ENCODE data around the gene NKX6-1. TPM values are rescaled to one million over a fixed set of nuclear protein-coding genes. Genes with fewer than 3 reads are reported as not detected.
A peak's percentile ranks its signal among the peaks of the same experiment; 100 is the strongest.

The NKX6-1 gene
- total and polyA plus RNA-seq, 2 experiments from 2014 or later, result 0.11 TPM; not detected in 1

DNA sequence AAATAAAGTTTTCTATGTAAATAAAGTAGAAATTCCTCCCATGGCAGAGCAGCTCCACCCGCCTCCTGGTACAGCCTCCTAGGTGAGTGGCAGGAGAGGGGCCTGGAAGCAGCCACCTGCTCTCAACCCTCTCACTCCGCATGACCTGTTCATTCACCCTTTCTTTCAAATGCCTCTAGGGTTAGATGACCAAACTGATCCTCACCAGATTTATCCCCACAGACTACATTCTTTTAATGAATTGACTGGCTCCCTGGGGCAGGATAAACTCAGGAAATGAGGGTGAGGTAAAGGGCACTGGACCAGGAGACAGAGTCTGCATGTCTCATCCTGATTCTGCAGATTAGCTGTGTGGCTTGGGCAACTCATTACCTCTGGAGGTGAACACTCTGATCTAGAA lies 32.6 kb upstream of the NKX6-1 start:
- in situ Hi-C loops (cut with MboI), result no loop called here
- H3K27me3 ChIP-seq (replicated peaks; ENCODE audit: insufficient read depth), result no peaks in the 10 kb centered on the region
- H3K9me3 ChIP-seq (ENCODE audit: low read depth), result no peaks in the 10 kb centered on the region
- TF ChIP-seq EZH2phosphoT487 (IDR thresholded peaks at IDR 0.05; ENCODE audit: insufficient read depth, low read depth) (no peak), EZH2 (IDR thresholded peaks at IDR 0.05; ENCODE audit: insufficient read depth, poor library complexity, severe bottlenecking) (no peak)
- no peaks in the 10 kb centered on the region for H3K36me3 ChIP-seq (ENCODE audit: low read depth)
- H3K27ac ChIP-seq, result no peak overlapping the region
- H3K4me2 ChIP-seq (ENCODE audit: unreplicated experiment), result no peak overlapping the region
- WGBS, 2 experiments (ENCODE audit: low coverage in 1 of 2, low lambda C conversion rate in 2 of 2, missing lambda C conversion rate in 2 of 2), result 48% methylated on average over 2 of the region's 2 CpGs
- H2AFZ ChIP-seq, result no peak overlapping the region
- H3K9me2 ChIP-seq (ENCODE audit: insufficient read depth), result no peaks in the 10 kb centered on the region
- H4K20me1 ChIP-seq (ENCODE audit: insufficient read depth), result no peaks in the 10 kb centered on the region
- no peak for DNase-seq
- no peak overlapping the region for H3K9ac ChIP-seq
- no peaks in the 10 kb centered on the region for H3K79me2 ChIP-seq (ENCODE audit: insufficient read depth)
- no peaks in the 10 kb centered on the region for H3F3A ChIP-seq (ENCODE audit: insufficient read depth)
- no peak overlapping the region for H3K4me3 ChIP-seq
- H3K4me1 ChIP-seq (ENCODE audit: insufficient read depth), result no peaks in the 10 kb centered on the region

GRCh38 chr4:84530871-84531270 lies 31.8 kb upstream of the NKX6-1 start:
- Histone ChIP-seq H2AFZ (no peak overlapping the region), H3K9ac (no peak overlapping the region), H3K36me3 (ENCODE audit: low read depth) (no peaks in the 10 kb centered on the region), H3K79me2 (ENCODE audit: insufficient read depth) (no peaks in the 10 kb centered on the region), H3F3A (ENCODE audit: insufficient read depth) (no peaks in the 10 kb centered on the region), H3K27ac (no peak overlapping the region), H3K9me3 (ENCODE audit: low read depth) (no peaks in the 10 kb centered on the region), H3K9me2 (ENCODE audit: insufficient read depth) (no peaks in the 10 kb centered on the region), H3K27me3 (replicated peaks; ENCODE audit: insufficient read depth) (no peaks in the 10 kb centered on the region), H4K20me1 (ENCODE audit: insufficient read depth) (no peaks in the 10 kb centered on the region), H3K4me1 (ENCODE audit: insufficient read depth) (no peaks in the 10 kb centered on the region), H3K4me3 (no peak overlapping the region), H3K4me2 (ENCODE audit: unreplicated experiment) (no peak overlapping the region)
- in situ Hi-C loops (cut with MboI), result no loop called here
- no peak for TF ChIP-seq EZH2phosphoT487 (IDR thresholded peaks at IDR 0.05; ENCODE audit: insufficient read depth, low read depth)
- TF ChIP-seq EZH2 (IDR thresholded peaks at IDR 0.05; ENCODE audit: insufficient read depth, poor library complexity, severe bottlenecking), result no peak
- peak; percentile 34 for DNase-seq
- WGBS, 2 experiments (ENCODE audit: low coverage in 1 of 2, low lambda C conversion rate in 2 of 2, missing lambda C conversion rate in 2 of 2), result 73 to 86% methylated on average over 1 of the region's 1 CpG

DNA sequence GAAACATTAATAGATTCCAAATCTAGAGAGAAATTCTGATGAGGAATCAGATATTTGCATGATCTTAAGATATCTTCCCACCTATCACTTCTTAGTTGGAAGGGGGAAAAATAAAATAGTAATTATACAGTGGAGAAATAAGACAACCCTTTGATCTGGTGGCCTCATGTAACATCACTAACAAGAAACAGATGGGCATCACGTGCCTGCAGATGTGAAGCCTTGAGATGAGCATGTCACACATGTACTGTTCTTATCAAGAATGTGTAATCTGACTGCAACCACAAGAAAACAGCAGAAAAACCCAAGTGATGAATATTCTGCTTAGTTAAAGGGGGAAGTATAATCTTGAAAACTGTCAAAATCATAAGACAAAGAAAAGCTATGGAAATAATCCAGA lies 31.4 kb upstream of the NKX6-1 start:
- Histone ChIP-seq H3F3A (ENCODE audit: insufficient read depth) (no peaks in the 10 kb centered on the region), H3K36me3 (ENCODE audit: low read depth) (no peaks in the 10 kb centered on the region), H3K79me2 (ENCODE audit: insufficient read depth) (no peaks in the 10 kb centered on the region), H3K4me1 (ENCODE audit: insufficient read depth) (no peaks in the 10 kb centered on the region), H3K27ac (no peak overlapping the region), H3K9me3 (ENCODE audit: low read depth) (no peaks in the 10 kb centered on the region), H4K20me1 (ENCODE audit: insufficient read depth) (no peaks in the 10 kb centered on the region), H3K27me3 (replicated peaks; ENCODE audit: insufficient read depth) (no peaks in the 10 kb centered on the region), H3K9me2 (ENCODE audit: insufficient read depth) (no peaks in the 10 kb centered on the region), H3K4me2 (ENCODE audit: unreplicated experiment) (no peak overlapping the region), H2AFZ (no peak overlapping the region), H3K4me3 (no peak overlapping the region), H3K9ac (no peak overlapping the region)
- WGBS, 2 experiments (ENCODE audit: low coverage in 1 of 2, low lambda C conversion rate in 2 of 2, missing lambda C conversion rate in 2 of 2), result 0% methylated on average over 1 of the region's 1 CpG
- DNase-seq, result peak; percentile 14
- TF ChIP-seq EZH2 (IDR thresholded peaks at IDR 0.05; ENCODE audit: insufficient read depth, poor library complexity, severe bottlenecking), result no peak
- in situ Hi-C loops (cut with MboI), result no loop called here

DNA sequence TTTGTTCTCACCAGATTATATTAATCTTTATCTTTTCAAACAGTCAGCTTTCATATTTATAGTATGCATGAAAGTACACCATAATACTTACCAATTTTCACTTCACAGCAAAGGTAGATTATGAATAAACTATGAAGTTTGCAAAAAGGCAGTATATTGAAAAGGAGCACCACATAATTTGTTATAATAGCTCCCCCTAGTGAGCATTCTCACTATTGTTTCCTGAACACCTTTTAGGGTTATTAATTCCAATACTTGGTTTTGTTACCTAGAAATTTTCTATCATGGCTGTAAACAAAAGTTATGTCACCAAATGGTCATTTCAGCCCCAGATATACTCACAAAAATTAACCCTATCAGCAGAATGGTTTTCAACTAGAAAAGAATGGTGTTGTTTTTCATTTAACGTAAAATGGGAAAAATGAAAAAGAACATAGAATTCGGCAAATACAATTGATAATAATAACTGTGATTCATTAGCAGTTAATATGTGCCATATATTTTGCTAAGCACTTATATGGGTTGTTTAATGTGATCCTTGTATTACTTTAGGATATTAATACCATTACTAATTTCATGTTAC lies 30.2 kb upstream of the NKX6-1 start:
- H3K9me2 ChIP-seq (ENCODE audit: insufficient read depth), result no peaks in the 10 kb centered on the region
- in situ Hi-C loops (cut with MboI), result no loop called here
- H3K79me2 ChIP-seq (ENCODE audit: insufficient read depth), result no peaks in the 10 kb centered on the region
- no peak overlapping the region for H3K4me2 ChIP-seq (ENCODE audit: unreplicated experiment)
- TF ChIP-seq EZH2phosphoT487 (IDR thresholded peaks at IDR 0.05; ENCODE audit: insufficient read depth, low read depth), result no peak
- TF ChIP-seq EZH2 (IDR thresholded peaks at IDR 0.05; ENCODE audit: insufficient read depth, poor library complexity, severe bottlenecking), result no peak
- peak; percentile 53 for DNase-seq
- no peaks in the 10 kb centered on the region for H3K4me1 ChIP-seq (ENCODE audit: insufficient read depth)
- 93 to 95% methylated on average over 2 of the region's 2 CpGs for WGBS, 2 experiments (ENCODE audit: low coverage in 1 of 2, low lambda C conversion rate in 2 of 2, missing lambda C conversion rate in 2 of 2)
- no peaks in the 10 kb centered on the region for H3F3A ChIP-seq (ENCODE audit: insufficient read depth)
- H3K9me3 ChIP-seq (ENCODE audit: low read depth), result no peaks in the 10 kb centered on the region
- no peaks in the 10 kb centered on the region for H3K36me3 ChIP-seq (ENCODE audit: low read depth)
- no peaks in the 10 kb centered on the region for H3K27me3 ChIP-seq (replicated peaks; ENCODE audit: insufficient read depth)
- no peak overlapping the region for H3K27ac ChIP-seq
- no peak overlapping the region for H3K9ac ChIP-seq
- H3K4me3 ChIP-seq, result no peak overlapping the region
- H2AFZ ChIP-seq, result no peak overlapping the region
- no peaks in the 10 kb centered on the region for H4K20me1 ChIP-seq (ENCODE audit: insufficient read depth)

- no peaks in the 10 kb centered on the region for H3K9me2 ChIP-seq (ENCODE audit: insufficient read depth)
- no peak overlapping the region for H3K9ac ChIP-seq
- H4K20me1 ChIP-seq (ENCODE audit: insufficient read depth), result no peaks in the 10 kb centered on the region
- in situ Hi-C loops (cut with MboI), result no loop called here
- no peaks in the 10 kb centered on the region for H3K4me1 ChIP-seq (ENCODE audit: insufficient read depth)
- H3K4me2 ChIP-seq (ENCODE audit: unreplicated experiment), result no peak overlapping the region
- no peak for TF ChIP-seq EZH2 (IDR thresholded peaks at IDR 0.05; ENCODE audit: insufficient read depth, poor library complexity, severe bottlenecking)
- TF ChIP-seq EZH2phosphoT487 (IDR thresholded peaks at IDR 0.05; ENCODE audit: insufficient read depth, low read depth), result no peak
- H3K79me2 ChIP-seq (ENCODE audit: insufficient read depth), result no peaks in the 10 kb centered on the region
- H3K36me3 ChIP-seq (ENCODE audit: low read depth), result no peaks in the 10 kb centered on the region
- H3K27ac ChIP-seq, result no peak overlapping the region
- H3K9me3 ChIP-seq (ENCODE audit: low read depth), result no peaks in the 10 kb centered on the region
- H3F3A ChIP-seq (ENCODE audit: insufficient read depth), result no peaks in the 10 kb centered on the region
- DNase-seq, result no peak
- no peak overlapping the region for H2AFZ ChIP-seq
- H3K27me3 ChIP-seq (replicated peaks; ENCODE audit: insufficient read depth), result no peaks in the 10 kb centered on the region
- H3K4me3 ChIP-seq, result no peak overlapping the region
Measured at GRCh38 chr4:84527391-84527790, 28.3 kb upstream of the NKX6-1 start.
